Upper lobe of left lung (tissue), 4 donors: ENCODE results near the gene PPP1R3D.

Experiments
- CTCF ChIP-seq, 6 experiments: fragments of 450-650 bp in 4 of 6; fragments of 200-600 bp in 2 of 6; sonication (generic) in 2 of 6; IDR thresholded peaks; one replicate each; pipeline ENCODE4 v1.5.1; 2016 to 2019; ENCODE audit warnings: antibody characterized with exemption in 6 of 6
- EP300 ChIP-seq, 4 donors: sonication (generic); formaldehyde crosslinking; IDR thresholded peaks; one replicate each; pipeline ENCODE4 v1.5.1; 2017; ENCODE audit warnings: antibody characterized with exemption in 4 of 4, control low read depth in 2 of 4
- POLR2A ChIP-seq, 4 donors: fragments of 450-650 bp; IDR thresholded peaks; one replicate each; pipeline ENCODE4 v1.5.1; 2016 to 2017; ENCODE audit warnings: antibody characterized with exemption in 4 of 4, mild to moderate bottlenecking in 2 of 4
- POLR2AphosphoS5 ChIP-seq, 2 donors: sonication (generic); formaldehyde crosslinking; IDR thresholded peaks; one replicate each; pipeline ENCODE4 v1.5.1; 2017; ENCODE audit warnings: antibody characterized with exemption in 2 of 2

- TF ChIP-seq POLR2AphosphoS5 (IDR thresholded peaks at IDR 0.05) (no peak), POLR2A (IDR thresholded peaks at IDR 0.05) (no peak), CTCF (IDR thresholded peaks at IDR 0.05) (no peak), EP300 (IDR thresholded peaks at IDR 0.05) (no peak)
These were observed 14.6 kb upstream of the PPP1R3D start for GRCh38 chr20:59954718-59955117.
